A549 (cell line): ENCODE data around the gene ZGLP1.

Source experiments
- CTCF ChIP-seq: fragments of >200 bp; sonication (Bioruptor Twin); formaldehyde crosslinking; IDR thresholded peaks from 3 replicates; pipeline ENCODE4 v1.5.1; 2016
- ELK1 ChIP-seq: fragments of 150-350 bp; IDR thresholded peaks from 2 replicates; pipeline ENCODE4 v1.6.1; 2014; ENCODE audit warnings: low read depth, mild to moderate bottlenecking, low read length
- EP300 ChIP-seq, 2 experiments: fragments of >200 bp; sonication (Bioruptor Twin); formaldehyde crosslinking; IDR thresholded peaks; 2 replicates in 1 of 2; 3 replicates in 1 of 2; pipeline ENCODE4 v1.6.1; 2016 to 2017
- ESRRA ChIP-seq: fragments of 150-350 bp; IDR thresholded peaks from 2 replicates; pipeline ENCODE4 v1.6.1; 2014; ENCODE audit warnings: mild to moderate bottlenecking, low read length, borderline replicate concordance
- HOXB5 ChIP-seq: fragments of 250-450 bp; sonication (Bioruptor Pico); IDR thresholded peaks from 2 replicates; pipeline ENCODE4 v1.5.0; 2020; ENCODE audit warnings: mild to moderate bottlenecking, moderate library complexity
- MAX ChIP-seq: IDR thresholded peaks from 2 replicates; pipeline ENCODE4 v1.6.1; 2012
- MYC ChIP-seq: IDR thresholded peaks from 2 replicates; pipeline ENCODE4 v1.6.1; 2012; ENCODE audit warnings: mild to moderate bottlenecking, inconsistent platforms, low read length, improper control_type of control experiment, borderline replicate concordance
- NR3C1 ChIP-seq: fragments of >200 bp; sonication (Bioruptor Twin); formaldehyde crosslinking; IDR thresholded peaks from 3 replicates; pipeline ENCODE4 v1.6.1; 2017
- POLR2A ChIP-seq: IDR thresholded peaks from 2 replicates; pipeline ENCODE4 v1.6.1; 2012; ENCODE audit warnings: mild to moderate bottlenecking, low read length
- RAD21 ChIP-seq, 2 experiments: fragments of >200 bp in 1 of 2; sonication (Bioruptor Twin) in 1 of 2; formaldehyde crosslinking in 1 of 2; IDR thresholded peaks in 1 of 2; conservative IDR thresholded peaks in 1 of 2; 2 replicates in 1 of 2; 3 replicates in 1 of 2; pipeline ENCODE4 v1.6.1; 2012 to 2018; ENCODE audit warnings: inconsistent platforms in 1 of 2

- TF ChIP-seq EP300 (IDR thresholded peaks at IDR 0.05) (no peak), CTCF (no peak), MAX (no peak), ELK1 (no peak), ESRRA (no peak), POLR2A (no peak), NR3C1 (no peak), RAD21 (conservative IDR thresholded peaks at IDR 0.05 in 1 of 2, IDR thresholded peaks at IDR 0.05 in 1 of 2) (no peak), MYC (no peak), HOXB5 (CRISPR knock-in tag) (no peak)
Observed at GRCh38 chr19:10327793-10328192, 18.2 kb upstream of the ZGLP1 start.
